Skeletal muscle satellite cell (primary cell): ENCODE data around the gene CACNA2D3.

Experiments
- H3K27me3 ChIP-seq: 2 replicates; pipeline ENCODE4 v1.7.0; 2013; ENCODE audit warnings: low read length; ENCODE audit not compliant: control insufficient read depth, insufficient read depth
- H3K36me3 ChIP-seq: 2 replicates; pipeline ENCODE4 v1.7.0; 2013; ENCODE audit warnings: mild to moderate bottlenecking, control low read depth, low read length; ENCODE audit not compliant: insufficient read depth
- H3K4me1 ChIP-seq: 2 replicates; pipeline ENCODE4 v1.7.0; 2013; ENCODE audit warnings: low read length; ENCODE audit not compliant: control insufficient read depth, insufficient read depth
- H3K4me2 ChIP-seq: 2 replicates; pipeline ENCODE4 v1.7.0; 2013; ENCODE audit warnings: mild to moderate bottlenecking, low read length
- H3K4me3 ChIP-seq: 2 replicates; pipeline ENCODE4 v1.7.0; 2013; ENCODE audit warnings: low read length
- H3K9ac ChIP-seq: 2 replicates; pipeline ENCODE4 v1.7.0; 2013; ENCODE audit warnings: mild to moderate bottlenecking, low read depth, low read length, moderate library complexity
- H3K9me3 ChIP-seq: replicated peaks from 2 replicates; pipeline ENCODE4 v1.7.0; 2013; ENCODE audit warnings: mild to moderate bottlenecking, control low read depth, low read length

CACNA2D3 gene

DNA sequence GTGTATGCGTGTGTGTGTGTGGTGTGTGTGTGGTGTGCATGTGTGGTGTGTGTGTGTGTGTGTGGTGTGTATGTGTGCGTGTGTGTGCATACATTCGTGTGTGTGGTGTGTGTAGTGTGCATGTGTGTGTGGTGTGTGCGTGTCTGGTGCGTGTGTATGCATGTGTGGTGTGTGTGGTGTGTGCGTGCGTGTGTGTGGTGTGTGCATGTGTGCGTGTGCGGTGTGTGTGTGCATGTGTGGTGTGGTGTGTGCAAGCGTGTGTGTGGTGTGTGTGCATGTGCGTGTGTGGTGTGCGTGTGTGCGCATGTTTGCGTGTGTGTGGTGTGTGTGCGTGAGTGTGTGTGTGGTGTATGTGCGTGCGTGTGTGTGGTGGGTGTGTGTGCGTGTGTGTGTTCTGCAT, 595.2 kb downstream of the CACNA2D3 start:
- Histone ChIP-seq H3K36me3 (no peaks in the 10 kb centered on the region), H3K4me3 (no peak overlapping the region), H3K4me2 (no peak overlapping the region), H3K9me3 (no peaks in the 10 kb centered on the region), H3K4me1 (no peaks in the 10 kb centered on the region), H3K27me3 (no peaks in the 10 kb centered on the region), H3K9ac (no peak overlapping the region)

DNA sequence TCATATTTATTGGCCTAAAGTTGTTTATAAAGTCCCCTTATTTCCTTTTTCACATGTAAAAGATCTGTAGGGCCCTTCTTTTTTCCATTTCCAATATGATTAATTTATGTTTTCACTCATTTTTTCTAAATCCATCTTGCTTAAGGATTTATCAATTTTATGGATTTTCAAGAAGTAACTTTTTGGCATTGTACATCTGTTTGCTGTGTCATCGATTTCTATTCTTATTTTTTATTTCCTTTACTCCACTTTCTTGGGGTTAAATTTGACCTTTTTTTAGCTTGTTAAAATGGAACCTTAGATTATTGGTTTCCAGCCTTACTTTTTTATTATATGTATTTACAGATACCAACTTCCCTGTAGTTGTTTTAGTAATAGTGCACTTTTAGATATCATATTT, 597.6 kb downstream of the CACNA2D3 start:
- H3K4me3 ChIP-seq: no peak overlapping the region
- H3K9me3 ChIP-seq: no peaks in the 10 kb centered on the region
- no peak overlapping the region for H3K9ac ChIP-seq
- H3K27me3 ChIP-seq: no peaks in the 10 kb centered on the region
- no peak overlapping the region for H3K4me2 ChIP-seq
- no peaks in the 10 kb centered on the region for H3K36me3 ChIP-seq
- no peaks in the 10 kb centered on the region for H3K4me1 ChIP-seq

DNA sequence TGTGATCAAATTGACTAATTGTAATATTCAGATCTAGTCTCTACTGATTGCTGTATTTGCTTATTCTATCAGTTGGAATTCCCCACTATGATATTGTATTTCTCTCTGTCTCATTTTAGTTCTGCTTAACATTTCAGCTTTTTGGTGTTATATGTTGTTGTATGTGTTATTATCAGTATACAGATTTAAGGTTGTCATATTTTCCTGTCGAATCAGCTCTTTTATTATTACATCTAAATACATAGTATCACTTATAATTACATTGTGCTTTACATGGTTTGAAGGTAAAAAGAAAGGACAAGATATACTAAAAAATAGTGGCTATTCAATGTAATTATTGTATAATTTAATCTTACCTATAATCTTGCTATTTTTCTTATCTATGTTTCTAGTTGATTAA, 598.3 kb downstream of the CACNA2D3 start:
- Histone ChIP-seq H3K4me3 (no peak overlapping the region), H3K9me3 (no peaks in the 10 kb centered on the region), H3K36me3 (no peaks in the 10 kb centered on the region), H3K27me3 (no peaks in the 10 kb centered on the region), H3K4me1 (no peaks in the 10 kb centered on the region), H3K9ac (no peak overlapping the region), H3K4me2 (no peak overlapping the region)

DNA sequence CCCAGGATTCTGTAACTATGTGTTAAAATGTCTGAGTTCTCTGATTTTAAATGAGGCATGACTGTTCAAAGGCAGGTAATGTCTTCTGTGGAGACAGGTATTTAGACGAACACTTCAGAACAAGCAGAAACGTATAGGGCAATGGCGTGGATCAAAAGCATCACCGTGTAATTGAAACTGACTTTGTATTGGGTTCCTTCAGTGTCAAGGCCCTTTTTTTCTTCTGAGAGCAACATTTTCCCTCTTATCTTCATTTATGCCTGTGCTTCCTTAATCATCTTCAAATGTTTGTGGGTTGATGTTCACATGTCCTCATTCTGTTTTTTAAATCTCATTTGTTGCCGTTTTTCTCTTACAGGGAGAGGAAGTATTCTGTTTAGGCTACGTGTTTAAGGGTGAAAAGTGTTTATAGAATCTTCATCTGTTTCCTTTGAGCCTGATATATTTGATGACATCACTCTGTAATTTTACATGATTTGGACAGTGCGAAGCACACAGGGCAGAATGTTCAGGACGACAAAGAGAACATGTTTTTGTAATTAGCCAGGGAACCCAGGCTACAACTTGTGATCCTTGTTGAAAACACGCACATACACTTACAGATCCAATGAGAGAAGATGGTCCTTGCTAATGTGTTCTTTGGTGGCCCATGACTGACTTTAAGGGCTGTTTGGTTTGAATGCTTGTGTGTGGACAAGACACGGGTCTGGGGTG, 609.5 kb downstream of the CACNA2D3 start:
- H3K36me3 ChIP-seq: no peaks in the 10 kb centered on the region
- no peaks in the 10 kb centered on the region for H3K9me3 ChIP-seq
- H3K27me3 ChIP-seq: no peaks in the 10 kb centered on the region
- H3K9ac ChIP-seq: no peak overlapping the region
- H3K4me1 ChIP-seq: no peaks in the 10 kb centered on the region
- no peak overlapping the region for H3K4me2 ChIP-seq
- H3K4me3 ChIP-seq: no peak overlapping the region

DNA sequence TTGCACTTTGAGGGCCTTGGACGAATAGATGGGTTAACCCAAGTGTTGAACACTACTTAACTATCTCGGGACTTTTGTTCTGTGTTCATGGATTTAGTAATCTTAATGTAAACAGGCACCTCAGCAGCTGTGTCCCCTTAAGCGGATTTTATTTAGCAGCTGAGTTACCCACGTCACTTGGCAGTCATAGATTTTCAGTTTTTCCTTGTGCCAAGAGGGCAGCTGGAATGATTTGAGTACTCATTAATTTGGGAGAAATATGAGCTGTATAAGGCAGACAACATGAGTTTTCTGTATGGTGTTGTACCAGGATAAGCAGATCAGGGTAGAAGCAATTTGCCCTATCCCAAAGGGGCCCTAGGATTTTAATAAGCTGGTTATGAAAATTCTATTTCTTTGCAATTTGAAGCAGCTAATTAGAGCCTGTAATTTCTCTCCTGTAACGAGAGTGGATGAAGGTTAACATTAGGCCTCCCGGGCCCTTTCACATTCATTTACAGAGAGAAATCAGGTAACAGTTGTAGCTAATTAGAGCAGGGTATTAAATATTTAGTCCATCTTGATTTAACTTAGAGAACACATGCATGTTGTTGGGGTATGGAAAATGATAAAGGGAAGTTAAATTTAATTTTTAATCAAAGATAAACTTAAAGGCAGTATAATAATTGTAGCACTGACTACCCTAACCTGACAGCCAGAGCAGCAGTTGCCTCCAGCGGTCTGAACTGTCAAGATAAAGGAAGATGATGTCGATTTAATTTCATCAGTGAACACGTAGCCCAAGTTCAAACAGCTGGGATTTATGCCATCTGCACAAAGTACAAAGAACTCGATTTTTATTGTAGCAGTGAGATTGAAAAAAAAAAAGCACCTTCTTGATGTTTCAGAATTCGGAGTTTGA, 611.0 kb downstream of the CACNA2D3 start:
- no peaks in the 10 kb centered on the region for H3K9me3 ChIP-seq
- no peak overlapping the region for H3K4me3 ChIP-seq
- no peak overlapping the region for H3K9ac ChIP-seq
- H3K4me1 ChIP-seq: no peaks in the 10 kb centered on the region
- no peaks in the 10 kb centered on the region for H3K36me3 ChIP-seq
- H3K4me2 ChIP-seq: no peak overlapping the region
- no peaks in the 10 kb centered on the region for H3K27me3 ChIP-seq

DNA sequence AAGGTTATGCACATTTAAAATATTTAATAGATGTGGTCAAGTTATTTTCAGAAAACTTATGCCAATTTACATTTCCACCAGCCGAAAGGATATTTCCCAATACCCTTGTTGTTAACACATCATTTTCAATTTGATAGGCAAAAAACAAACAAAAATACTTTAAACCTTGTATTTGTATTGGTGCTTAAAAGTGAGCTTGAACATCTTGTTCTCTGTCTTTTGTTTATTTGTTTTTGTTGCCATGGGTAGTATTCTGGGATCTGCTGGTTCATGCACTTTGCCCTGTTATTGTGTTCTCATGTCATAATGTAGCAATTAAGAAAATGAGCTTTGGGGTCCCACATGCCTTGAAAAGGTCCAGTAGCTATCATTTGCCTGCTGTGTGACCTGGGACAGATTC, 614.1 kb downstream of the CACNA2D3 start:
- Histone ChIP-seq H3K27me3 (no peaks in the 10 kb centered on the region), H3K9me3 (no peaks in the 10 kb centered on the region), H3K9ac (no peak overlapping the region), H3K36me3 (no peaks in the 10 kb centered on the region), H3K4me2 (no peak overlapping the region), H3K4me3 (no peak overlapping the region), H3K4me1 (no peaks in the 10 kb centered on the region)

DNA sequence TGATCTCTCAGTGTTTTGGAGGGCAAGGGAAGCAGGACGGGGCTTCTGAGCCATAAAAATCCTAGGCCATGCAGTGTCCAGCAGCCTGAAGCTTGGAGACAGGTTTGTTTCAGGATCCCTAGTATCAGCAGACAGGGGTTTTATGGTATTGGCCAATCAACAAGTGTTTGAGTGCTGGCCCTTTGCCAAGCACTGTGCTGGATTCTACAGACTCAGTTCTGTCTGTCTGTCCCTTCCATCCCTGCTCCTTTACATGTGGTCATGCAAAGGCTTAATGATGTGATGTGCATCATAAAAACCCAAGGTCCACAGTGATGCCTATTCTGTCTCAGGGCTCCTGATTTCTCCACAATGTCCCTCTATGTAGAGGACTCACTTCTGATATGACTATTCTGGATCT, 621.4 kb downstream of the CACNA2D3 start:
- Histone ChIP-seq H3K4me3 (no peak overlapping the region), H3K36me3 (no peaks in the 10 kb centered on the region), H3K4me2 (no peak overlapping the region), H3K9me3 (no peaks in the 10 kb centered on the region), H3K27me3 (no peaks in the 10 kb centered on the region), H3K9ac (no peak overlapping the region), H3K4me1 (no peaks in the 10 kb centered on the region)

DNA sequence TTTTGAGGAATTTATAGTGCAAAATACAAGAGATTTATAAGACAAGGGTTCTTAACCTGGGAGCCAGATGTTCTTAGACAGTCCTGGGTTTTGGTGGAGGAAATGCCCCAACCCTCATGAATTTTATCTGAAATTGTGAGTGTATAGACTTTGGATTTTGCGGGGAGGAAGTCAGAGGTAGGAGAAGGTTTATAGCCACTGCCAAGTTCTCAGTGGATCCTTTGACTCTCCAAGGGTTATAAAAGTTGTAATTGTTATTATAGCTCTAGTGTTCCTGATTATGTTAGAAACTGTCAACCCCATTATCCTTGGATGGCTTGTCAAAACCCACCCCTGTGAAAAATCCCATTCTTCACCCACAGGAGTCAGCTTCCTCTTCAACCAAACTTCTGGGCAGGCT, 621.9 kb downstream of the CACNA2D3 start:
- Histone ChIP-seq H3K4me1 (no peaks in the 10 kb centered on the region), H3K9ac (no peak overlapping the region), H3K4me3 (no peak overlapping the region)

DNA sequence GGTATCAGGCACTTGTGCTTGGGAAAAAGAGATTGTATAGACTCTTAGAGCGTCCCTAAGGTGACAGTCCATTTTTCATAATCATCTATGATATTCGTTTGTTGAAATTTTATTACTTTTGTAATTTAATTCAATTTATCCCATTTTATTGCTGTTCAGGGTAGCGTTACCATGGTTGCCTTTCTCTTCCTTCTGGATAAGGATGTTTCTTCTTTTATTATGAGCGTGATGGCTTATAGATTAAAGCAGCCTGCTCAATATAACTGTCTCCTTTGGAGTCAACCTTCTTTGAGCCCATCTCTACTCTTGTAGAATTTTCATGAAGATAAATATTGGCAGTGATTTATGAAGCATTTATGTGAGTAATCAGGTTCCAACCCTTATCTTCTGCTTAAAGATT, 623.5 kb downstream of the CACNA2D3 start:
- H3K4me2 ChIP-seq: no peak overlapping the region
- H3K4me3 ChIP-seq: no peak overlapping the region
- H3K4me1 ChIP-seq: no peaks in the 10 kb centered on the region
- H3K9ac ChIP-seq: no peak overlapping the region
- no peaks in the 10 kb centered on the region for H3K9me3 ChIP-seq
- no peaks in the 10 kb centered on the region for H3K36me3 ChIP-seq
- no peaks in the 10 kb centered on the region for H3K27me3 ChIP-seq

More for the DNA sequence above, 621.9 kb downstream of the CACNA2D3 start:
- no peaks in the 10 kb centered on the region for H3K36me3 ChIP-seq
- no peak overlapping the region for H3K4me2 ChIP-seq
- no peaks in the 10 kb centered on the region for H3K9me3 ChIP-seq
- H3K27me3 ChIP-seq: no peaks in the 10 kb centered on the region

DNA sequence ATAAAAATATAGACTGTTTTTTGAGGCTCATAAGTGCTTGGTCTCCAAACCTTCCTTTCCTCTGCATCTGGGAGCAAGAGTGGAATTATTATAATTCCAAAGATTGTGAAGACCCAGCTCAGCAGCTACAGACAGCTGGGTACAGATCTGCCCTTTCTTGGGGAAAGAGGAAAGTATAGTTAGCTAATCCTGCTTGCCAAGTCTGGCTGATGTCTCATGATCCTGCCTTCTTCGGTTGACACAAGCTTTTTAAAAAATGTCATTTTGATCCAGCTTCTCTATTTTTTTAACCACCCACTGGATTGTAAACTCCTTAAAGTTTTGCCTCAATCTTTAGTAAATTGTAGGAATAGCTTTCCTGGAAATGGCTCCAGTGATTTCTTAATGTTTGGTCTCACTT, 624.4 kb downstream of the CACNA2D3 start:
- Histone ChIP-seq H3K4me2 (no peak overlapping the region), H3K9ac (no peak overlapping the region), H3K9me3 (no peaks in the 10 kb centered on the region), H3K4me3 (no peak overlapping the region), H3K36me3 (no peaks in the 10 kb centered on the region), H3K27me3 (no peaks in the 10 kb centered on the region), H3K4me1 (no peaks in the 10 kb centered on the region)

DNA sequence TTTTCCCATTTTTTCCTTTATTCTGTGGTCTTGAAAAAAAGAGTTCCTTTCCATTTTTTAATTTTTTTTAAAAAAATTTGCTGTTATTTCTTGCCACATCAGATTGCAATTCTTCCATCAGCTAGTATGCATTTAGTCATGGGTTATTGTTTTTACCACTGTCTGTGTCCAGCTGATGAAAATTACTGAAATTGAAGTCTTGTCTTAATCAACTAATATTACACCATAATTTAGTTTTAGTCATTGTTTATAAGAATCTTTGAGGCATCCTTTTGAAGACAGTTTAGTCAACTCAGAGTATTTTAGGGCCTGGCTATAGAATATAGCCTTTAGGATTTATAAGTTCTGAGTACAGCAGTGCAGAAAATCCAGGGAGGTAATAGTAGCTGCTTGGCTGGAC, 633.4 kb downstream of the CACNA2D3 start:
- no peaks in the 10 kb centered on the region for H3K36me3 ChIP-seq
- H3K4me3 ChIP-seq: no peak overlapping the region
- peaks cover 3% of the 10 kb centered on the region for H3K27me3 ChIP-seq
- H3K4me1 ChIP-seq: no peaks in the 10 kb centered on the region
- no peak overlapping the region for H3K9ac ChIP-seq
- no peak overlapping the region for H3K4me2 ChIP-seq
- H3K9me3 ChIP-seq: no peaks in the 10 kb centered on the region

DNA sequence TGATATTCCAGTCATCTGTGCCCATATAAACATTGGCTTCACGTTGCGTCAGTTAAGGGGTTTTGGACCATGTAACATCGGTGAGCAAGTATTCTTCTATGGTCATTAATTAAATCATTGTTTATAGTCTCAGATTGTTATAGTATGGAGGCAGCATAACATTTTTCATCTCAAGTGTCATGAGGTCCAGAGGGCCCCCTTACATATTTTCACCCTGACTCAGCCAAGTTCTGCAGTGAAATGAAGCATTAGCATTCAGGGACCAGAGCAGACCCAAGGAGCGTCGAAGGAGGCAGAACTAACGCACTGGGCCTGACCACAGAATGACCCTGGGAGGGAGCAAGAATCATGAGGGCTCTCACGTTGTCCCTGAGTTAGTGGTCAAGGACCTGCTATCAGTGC, 634.0 kb downstream of the CACNA2D3 start:
- no peaks in the 10 kb centered on the region for H3K4me1 ChIP-seq
- H3K27me3 ChIP-seq: peaks cover 3% of the 10 kb centered on the region

More for the DNA sequence above, 634.0 kb downstream of the CACNA2D3 start:
- H3K9ac ChIP-seq: no peak overlapping the region
- no peak overlapping the region for H3K4me3 ChIP-seq
- no peaks in the 10 kb centered on the region for H3K36me3 ChIP-seq
- no peak overlapping the region for H3K4me2 ChIP-seq
- no peaks in the 10 kb centered on the region for H3K9me3 ChIP-seq
